ENCODE data around the gene RFC1. TPM values are rescaled to one million over a fixed set of nuclear protein-coding genes. Genes with fewer than 3 reads are reported as not detected.
"Not testable (repeated sequence)": the region's sequence is repeated elsewhere in the genome, so short reads cannot be mapped to it uniquely, and the experiment has no call there.

Gene RFC1
- total and polyA plus RNA-seq, 9 of the 15 experiments (the other 6 are each of a cell fraction or from before 2014, with no cell fraction given), result 16.8 to 85.6 (median 45.2) TPM

DNA sequence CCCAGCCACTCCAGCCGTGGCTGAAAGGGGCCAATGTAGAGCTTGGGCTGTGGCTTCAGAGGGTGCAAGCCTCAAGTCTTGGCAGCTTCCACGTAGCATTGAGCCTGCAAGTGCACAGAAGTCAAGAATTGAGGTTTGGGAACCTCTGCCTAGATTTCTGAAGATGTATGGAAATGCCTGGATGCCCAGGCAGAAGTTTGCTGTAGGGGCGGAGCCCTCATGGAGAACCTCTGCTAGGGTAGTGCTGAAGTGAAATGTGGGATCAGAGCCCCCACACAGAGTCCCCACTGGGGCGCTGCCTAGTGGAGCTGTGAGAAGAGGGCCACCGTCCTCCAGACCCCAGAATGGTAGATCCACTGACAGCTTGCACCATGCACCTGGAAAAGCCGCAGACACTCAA, 5.0 kb upstream of the RFC1 start:
- intact Hi-C loops (cut with micrococcal nuclease); ATAC-seq; H3K4me1 ChIP-seq (replicated peaks in 1 of 2; ENCODE audit: control insufficient read depth in 2 of 2, insufficient read depth in 2 of 2, low read length in 2 of 2); H3K9ac ChIP-seq (ENCODE audit: insufficient read depth in 1 of 2, low read depth in 2 of 2, low read length in 2 of 2); H2AFZ ChIP-seq (ENCODE audit: low read depth, low read length); DNase-seq (ENCODE audit: extremely low read depth in 1 of 4, low spot score in 3 of 4); H3K9me3 ChIP-seq (replicated peaks; ENCODE audit: control insufficient read depth, insufficient read depth, low read depth, low read length); H3K27me3 ChIP-seq (ENCODE audit: control insufficient read depth in 2 of 2, insufficient read depth in 2 of 2, low read length in 2 of 2); in situ Hi-C loops (cut with MboI); POLR2A ChIA-PET; H3K79me2 ChIP-seq (ENCODE audit: control insufficient read depth, insufficient read depth, low read length); H3K9me1 ChIP-seq (ENCODE audit: control insufficient read depth, insufficient read depth, low read length); H4K20me1 ChIP-seq (replicated peaks; ENCODE audit: control insufficient read depth, insufficient read depth, low read length); FAIRE-seq; H3K4me3 ChIP-seq; BruUV-seq (replicated peaks); H3K27ac ChIP-seq (ENCODE audit: extremely low read depth, low read depth, low read length); CTCF ChIA-PET (ENCODE audit: low intra/inter-chr PET ratio); H3K4me2 ChIP-seq (ENCODE audit: insufficient read depth, low read length); H3K36me3 ChIP-seq (ENCODE audit: control insufficient read depth, insufficient read depth, low read length): not testable (repeated sequence)
- 38% methylated on average over 6 of the region's 6 CpGs for WGBS (ENCODE audit: insufficient coverage, low coverage, missing lambda C conversion rate)
- peak; percentile 88 for TF ChIP-seq ZNF280A (IDR thresholded peaks at IDR 0.05; ENCODE audit: low read depth, partially characterized antibody)
- TF ChIP-seq CBX1 (IDR thresholded peaks at IDR 0.05; ENCODE audit: low read depth), result peak; percentile 80; the same call in 1 of the 2 replicates
- TF ChIP-seq HLTF (IDR thresholded peaks at IDR 0.05), result 0 out of 2 replicates have a peak, but pooled peaks have one; percentile 43
- 0 out of 2 replicates have a peak, but pooled peaks have one; percentile 33 for TF ChIP-seq ZNF280B (CRISPR knock-in tag; IDR thresholded peaks at IDR 0.05)
- TF ChIP-seq CBX3 (IDR thresholded peaks at IDR 0.05; ENCODE audit: borderline replicate concordance in 1 of 2, low read length in 2 of 2), result peak in 1 of 2 experiments; percentile 77; a peak in 1 of 3 replicates
- peak; percentile 36 for TF ChIP-seq ZFP36 (IDR thresholded peaks at IDR 0.05; ENCODE audit: low read depth, low read length, partially characterized antibody)
- TF ChIP-seq CBX5 (IDR thresholded peaks at IDR 0.05; ENCODE audit: borderline replicate concordance, low read depth), result peak; percentile 95
- TF ChIP-seq TRIM28 (IDR thresholded peaks at IDR 0.05), result peak; percentile 86
- TF ChIP-seq TRIM24 (IDR thresholded peaks at IDR 0.05), result 0 out of 4 replicates have a peak, but pooled peaks of 1 of the 2 experiments have one; percentile 19
